CMK (cell line): Measurements from ENCODE around the gene OR10X1.

Experiments used
- DNase-seq: peaks from one replicate; pipeline ENCODE4 v3.0.0-alpha.2; 2010; ENCODE audit warnings: low read depth

Gene OR10X1, protein sequence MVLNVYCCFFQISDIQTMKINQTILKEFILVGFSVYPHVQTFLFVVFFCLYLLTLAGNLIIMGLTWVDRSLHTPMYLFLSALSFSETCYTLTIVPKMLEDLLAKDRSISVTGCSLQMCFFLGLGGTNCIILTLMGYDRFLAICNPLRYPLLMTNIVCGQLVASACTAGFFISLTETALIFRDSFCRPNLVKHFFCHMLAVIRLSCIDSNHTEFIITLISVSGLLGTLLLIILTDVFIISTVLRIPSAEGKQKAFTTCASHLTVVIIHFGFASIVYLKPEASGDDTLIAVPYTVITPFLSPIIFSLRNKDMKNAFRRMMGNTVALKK

GRCh38 chr1:158579733-158580132 lies at the start of gene OR10X1:
Gene OR10X1 (minus strand): TSS chr1:158579899. CDS start chr1:158579899, 0 bp downstream.
- DNase-seq: no peak

GRCh38 chr1:158613764-158614163 lies 34.1 kb upstream of the OR10X1 start:
- no peak for DNase-seq

GRCh38 chr1:158611916-158612315 lies 32.2 kb upstream of the OR10X1 start:
- no peak for DNase-seq

DNA sequence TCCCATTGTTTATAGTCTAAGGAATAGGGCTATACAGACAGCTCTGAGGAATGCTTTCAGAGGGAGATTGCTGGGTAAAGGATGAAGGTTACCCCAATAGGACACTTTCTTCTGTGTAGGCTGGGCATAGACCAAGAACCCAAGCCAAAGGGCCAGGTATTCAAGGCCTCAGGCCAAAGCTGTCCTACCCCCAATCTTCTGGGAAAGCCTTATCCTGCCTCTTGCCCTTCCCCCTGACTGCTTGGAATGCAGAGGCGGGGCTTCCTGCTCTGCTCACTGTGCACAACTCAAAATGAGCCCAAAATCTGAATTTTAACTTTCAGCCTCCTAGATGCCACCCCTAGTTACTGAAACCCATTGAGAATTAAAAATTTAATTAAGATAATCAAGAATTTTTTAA lies 27.6 kb upstream of the OR10X1 start:
- no peak for DNase-seq

GRCh38 chr1:158604968-158605367 lies 25.3 kb upstream of the OR10X1 start, which contains the start of gene OR10Z1:
Gene OR10Z1 (plus strand): TSS chr1:158605268. CDS start chr1:158606439, 1,171 bp downstream.
- no peak for DNase-seq

- no peak for DNase-seq
These were observed 21.0 kb upstream of the OR10X1 start for GRCh38 chr1:158600735-158601134.

- no peak for DNase-seq
These were observed 7.2 kb upstream of the OR10X1 start for GRCh38 chr1:158586942-158587341.

DNA sequence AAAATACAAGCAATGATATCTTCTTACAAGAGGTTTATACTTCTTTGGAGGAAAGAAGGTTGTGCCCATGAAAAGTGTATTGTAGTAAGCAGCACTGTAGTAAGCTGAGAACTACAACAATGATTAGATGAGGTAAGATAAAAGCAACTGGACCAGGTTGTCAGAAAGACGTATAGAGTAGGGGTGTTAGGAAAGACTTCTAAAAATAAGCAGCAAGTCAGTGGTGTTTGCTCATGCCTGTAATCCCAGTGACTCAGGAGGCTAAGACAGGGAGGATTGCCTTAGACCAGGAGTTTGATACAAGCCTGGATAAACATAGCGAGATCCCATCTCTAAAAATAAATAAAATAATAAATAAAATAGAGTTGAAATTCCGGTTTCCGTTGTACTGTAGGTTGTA lies 4.3 kb upstream of the OR10X1 start:
- no peak for DNase-seq

GRCh38 chr1:158577561-158577960 lies 2.1 kb downstream of the OR10X1 start:
- DNase-seq: no peak

DNA sequence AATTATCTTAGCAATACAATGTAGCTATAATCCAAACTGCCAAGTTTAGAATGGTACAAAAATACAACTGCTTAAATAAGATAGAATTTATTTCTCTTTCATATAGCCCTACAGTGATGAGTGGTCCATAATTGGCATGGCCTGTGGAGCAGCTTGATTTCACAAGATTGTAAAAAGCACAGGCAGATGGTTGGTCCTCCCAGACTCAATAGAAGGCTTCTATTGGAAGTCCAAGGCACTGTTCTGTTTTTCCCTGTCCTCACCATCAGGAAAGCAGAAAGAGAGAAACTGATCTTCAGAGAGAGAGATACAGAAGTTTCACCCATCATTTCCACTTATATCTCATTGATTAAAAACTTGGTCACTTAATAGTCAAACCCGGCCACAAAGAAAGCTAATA lies 7.5 kb downstream of the OR10X1 start:
- DNase-seq: no peak

DNA sequence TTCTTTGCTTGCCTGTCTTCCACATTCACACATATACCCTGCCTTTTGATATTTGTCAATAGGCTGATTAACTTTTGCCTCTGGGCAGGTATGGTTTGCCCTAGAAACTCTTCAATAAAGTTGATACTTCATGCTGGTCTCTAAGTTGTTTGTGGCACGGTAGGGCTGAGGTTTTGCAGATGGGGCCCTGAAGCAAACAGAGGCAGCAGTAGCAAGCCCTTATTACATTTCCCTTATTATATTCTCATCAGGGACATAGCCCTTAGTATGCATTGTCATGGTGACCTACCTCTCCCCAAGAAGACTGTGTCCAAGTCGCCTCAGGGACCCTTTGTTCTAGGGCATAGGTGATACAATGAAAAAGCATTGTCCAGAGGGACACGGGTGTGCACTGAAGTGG lies 9.2 kb downstream of the OR10X1 start, which contains the start of gene OR6P1:
Gene OR6P1, minus strand, starts transcription at position 101 of the 400 bp plus-strand sequence. CDS start 6,976 bp downstream, outside the sequence.
- no peak for DNase-seq

- DNase-seq: no peak
These were observed 15.1 kb downstream of the OR10X1 start for GRCh38 chr1:158564608-158565007.

DNA sequence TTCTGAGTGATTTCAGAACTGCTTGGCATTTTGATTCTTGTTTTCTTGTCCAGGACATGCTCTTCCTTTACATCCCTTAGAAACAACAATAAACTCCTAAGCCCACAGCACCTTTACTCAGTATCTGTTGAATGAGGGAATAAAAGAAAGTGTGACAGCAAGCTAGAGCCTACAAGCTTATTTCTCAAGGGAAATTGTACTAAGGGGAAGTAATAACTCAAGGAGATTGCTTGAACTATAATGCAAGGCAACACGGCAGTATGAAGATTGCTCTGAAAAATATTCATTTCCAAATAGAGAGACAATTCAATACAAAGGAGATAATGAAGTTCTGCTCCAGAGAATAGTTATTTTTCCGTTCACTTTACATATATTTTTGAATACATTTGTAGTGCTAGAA lies 15.8 kb downstream of the OR10X1 start:
- DNase-seq: no peak

- DNase-seq: no peak
These were observed 20.0 kb downstream of the OR10X1 start for GRCh38 chr1:158559696-158560095.

- DNase-seq: no peak
These were observed 25.3 kb downstream of the OR10X1 start, which contains the start of gene OR6Y1 for GRCh38 chr1:158554352-158554751. Gene OR6Y1 (minus strand): TSS chr1:158554405. CDS start chr1:158548105, 6,300 bp downstream.

DNA sequence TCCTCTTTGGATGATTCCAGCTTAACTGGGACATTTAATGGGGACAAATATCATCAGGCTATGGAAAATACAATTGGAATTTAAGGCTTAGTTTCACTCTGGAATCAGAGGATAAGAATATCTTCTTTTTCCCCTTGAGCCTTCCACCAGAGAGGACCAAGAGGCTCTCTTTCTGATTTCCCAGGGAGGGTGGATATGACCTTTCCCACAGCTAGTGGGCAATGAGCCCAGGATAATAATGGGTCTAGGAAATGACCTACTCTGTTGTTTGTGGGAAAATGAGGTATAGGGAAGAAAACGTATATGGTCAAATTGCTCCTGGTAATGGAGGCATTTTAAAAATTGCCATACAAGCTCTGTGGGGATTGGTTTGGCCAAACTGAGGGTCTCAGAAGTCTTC lies 27.4 kb downstream of the OR10X1 start:
- no peak for DNase-seq

DNA sequence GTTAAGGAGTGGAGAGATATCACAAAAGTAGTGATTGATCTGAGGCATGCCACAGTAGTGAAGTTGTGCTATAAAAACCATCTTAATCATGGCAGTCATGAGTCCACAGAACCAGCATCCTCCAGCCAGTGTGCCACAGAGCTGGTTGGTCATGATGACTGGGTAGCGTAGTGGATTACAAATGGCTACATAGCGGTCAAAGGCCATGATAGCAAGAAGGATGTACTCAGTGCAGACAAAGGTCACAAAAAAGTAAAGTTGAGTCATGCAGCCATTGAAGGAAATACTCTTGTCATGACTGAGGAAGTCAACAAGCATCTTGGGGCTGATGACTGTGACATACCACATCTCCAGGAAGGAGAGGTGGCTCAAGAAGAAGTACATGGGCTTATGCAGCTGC lies 32.2 kb downstream of the OR10X1 start:
- no peak for DNase-seq

GRCh38 chr1:158537609-158538008 lies 42.1 kb downstream of the OR10X1 start:
- no peak for DNase-seq

- DNase-seq: no peak
These were observed 45.2 kb downstream of the OR10X1 start for GRCh38 chr1:158534496-158534895.
